ENCODE results near the gene DYSF. TPM values are rescaled to one million over a fixed set of nuclear protein-coding genes. Genes with fewer than 3 reads are reported as not detected.

DYSF gene
- total RNA-seq, 1 experiment from 2014 or later, result 5.5 TPM

GRCh38 chr2:71452565-71452964 is 796 bp upstream of the DYSF start:
- Histone ChIP-seq H4K20me1 (ENCODE audit: control insufficient read depth, insufficient read depth, insufficient read length) (no peaks in the 10 kb centered on the region), H2BK15ac (ENCODE audit: low read depth, low read length) (no peak overlapping the region), H3K23me2 (ENCODE audit: insufficient read length, low read depth, low read length, poor library complexity, severe bottlenecking) (peaks cover 13% of the 10 kb centered on the region), H3K27me3 (ENCODE audit: insufficient read depth, low read length) (peaks cover 12% of the 10 kb centered on the region; the same call in 1 of the 2 replicates), H4K91ac (ENCODE audit: insufficient read length, low read depth, low read length) (no peak overlapping the region), H3K9me3 (ENCODE audit: control insufficient read depth, low read depth, low read length) (no peaks in the 10 kb centered on the region), H3K79me2 (ENCODE audit: insufficient read depth, low read length) (no peaks in the 10 kb centered on the region), H2BK120ac (ENCODE audit: low read depth, low read length, poor library complexity, severe bottlenecking) (no peak overlapping the region), H3K23ac (ENCODE audit: insufficient read length, low read depth, low read length) (no peak overlapping the region), H3K4me1 (ENCODE audit: insufficient read depth, low read length) (peaks cover 14% of the 10 kb centered on the region), H3K9ac (ENCODE audit: extremely low read depth, insufficient read length, low read length) (no peak overlapping the region), H3K79me1 (ENCODE audit: insufficient read depth, low read depth, low read length, poor library complexity, severe bottlenecking) (no peaks in the 10 kb centered on the region), H3K4ac (ENCODE audit: low read depth, low read length) (no peak overlapping the region), H3K4me2 (ENCODE audit: insufficient read depth, insufficient read length, low read length) (no peak overlapping the region), H2AFZ (ENCODE audit: low read length) (no peak overlapping the region), H2AK5ac (ENCODE audit: insufficient read length, low read length) (no peak overlapping the region), H3K56ac (ENCODE audit: insufficient read length, low read depth, low read length) (no peak overlapping the region), H3T11ph (ENCODE audit: low read length) (no peak overlapping the region), H3K27ac (ENCODE audit: insufficient read length, low read depth, low read length) (no peak overlapping the region), H4K8ac (replicated peaks; ENCODE audit: insufficient read length, low read depth, low read length) (no peak overlapping the region), H2BK5ac (ENCODE audit: insufficient read length, low read length) (no peak overlapping the region), H2BK12ac (ENCODE audit: insufficient read length, low read depth, low read length) (no peak overlapping the region), H3K18ac (ENCODE audit: insufficient read length, low read depth, low read length) (no peak overlapping the region), H2BK20ac (ENCODE audit: low read depth, low read length, poor library complexity, severe bottlenecking) (no peak overlapping the region), H3K14ac (ENCODE audit: insufficient read depth, low read length) (no peak overlapping the region), H4K5ac (ENCODE audit: insufficient read length, low read depth, low read length) (no peak overlapping the region)
- peak; percentile 54; the same call in 2 of the 3 replicates for TF ChIP-seq CTCF (conservative IDR thresholded peaks at IDR 0.05)
- Mint-ChIP-seq H3K9me3 (no peaks in the 10 kb centered on the region), H3K27me3 (ENCODE audit: low read depth) (peaks cover 46% of the 10 kb centered on the region), H3K4me1 (peaks cover 44 to 47% of the 10 kb centered on the region in 2 experiments), H3K4me3 (peak overlapping the region; percentile 50 to 65; a peak in 4 of 5 replicates), H3K36me3 (ENCODE audit: insufficient read depth in 1 of 3, low read depth in 3 of 3) (no peaks in the 10 kb centered on the region), H3K27ac (no peak overlapping the region)
- peak; percentile 49 for DNase-seq
- WGBS (ENCODE audit: extremely low coverage, insufficient read length, low lambda C conversion rate), result no CpG with 5 or more reads among the region's 2 CpGs

All from H9 (cell line).